A673 (cell line): ENCODE results near the gene EML6.

Experiments
- CTCF ChIP-seq: fragments of 300-800, 200-600 bp; sonication (generic); conservative IDR thresholded peaks from 2 replicates; pipeline ENCODE4 v1.5.1; 2017; ENCODE audit warnings: low read depth, mild to moderate bottlenecking, antibody characterized with exemption, low read length, moderate library complexity, mixed read lengths
- EZH2 ChIP-seq: fragments of 200-600 bp; sonication (generic); IDR thresholded peaks from 2 replicates; pipeline ENCODE4 v1.6.1; 2017; ENCODE audit warnings: borderline replicate concordance, low read depth, mild to moderate bottlenecking, mixed read lengths, antibody characterized with exemption, low read length; ENCODE audit not compliant: poor library complexity, severe bottlenecking

- TF ChIP-seq EZH2 (no peak), CTCF (no peak)
These were observed 132.0 kb downstream of the EML6 start for GRCh38 chr2:54855434-54855833.
